A673 (cell line): ENCODE measurements around the gene FBXO9. TPM values are rescaled to one million over a fixed set of nuclear protein-coding genes. Genes with fewer than 3 reads are reported as not detected.
"Not testable (repeated sequence)": the region's sequence is repeated elsewhere in the genome, so short reads cannot be mapped to it uniquely, and the experiment has no call there.

Source experiments
- BruUV-seq: library from RNA; stranded (reverse); fragments of 400-500 nt; replicated peaks from 2 replicates; lab custom pipeline; 2021; lab: Mats Ljungman, UMichigan
- CTCF ChIA-PET: fragments of 300-600 bp; sonication (Branson Sonifier 250); formaldehyde crosslinking; loops from one replicate; lab custom pipeline; 2022; ENCODE audit warnings: antibody characterized with exemption; lab: Charles Lee
- POLR2A ChIA-PET: fragments of 300-600 bp; sonication (Branson Sonifier 250); formaldehyde crosslinking; loops from one replicate; lab custom pipeline; 2022; ENCODE audit warnings: antibody characterized with exemption; ENCODE audit not compliant: low non-redundant PET; lab: Charles Lee
- DNase-seq: peaks from one replicate; pipeline ENCODE4 v3.0.0-alpha.2; 2015; ENCODE audit warnings: low spot score
- H3K27ac ChIP-seq: fragments of 200-600 bp; sonication (generic); 2 replicates; pipeline ENCODE4 v1.5.1; 2016; ENCODE audit warnings: mixed run types, low read depth, mild to moderate bottlenecking, mixed read lengths, antibody characterized with exemption, low read length; ENCODE audit not compliant: poor library complexity, severe bottlenecking
- H3K27me3 ChIP-seq: fragments of 200-600 bp; sonication (generic); replicated peaks from 2 replicates; pipeline ENCODE4 v1.6.1; 2017; ENCODE audit warnings: mixed run types, low read depth, mild to moderate bottlenecking, mixed read lengths, antibody characterized with exemption, low read length; ENCODE audit not compliant: insufficient read depth, poor library complexity
- H3K36me3 ChIP-seq: fragments of 200-600 bp; sonication (generic); 2 replicates; pipeline ENCODE4 v1.6.1; 2016; ENCODE audit warnings: mixed run types, mild to moderate bottlenecking, mixed read lengths, antibody characterized with exemption, low read length; ENCODE audit not compliant: insufficient read depth, poor library complexity, severe bottlenecking
- H3K4me1 ChIP-seq: fragments of 200-600 bp; sonication (generic); 2 replicates; pipeline ENCODE4 v1.6.1; 2017; ENCODE audit warnings: mixed run types, mild to moderate bottlenecking, mixed read lengths, antibody characterized with exemption, low read length; ENCODE audit not compliant: insufficient read depth, poor library complexity, severe bottlenecking
- H3K4me3 ChIP-seq: fragments of 200-600 bp; sonication (generic); 2 replicates; pipeline ENCODE4 v1.5.1; 2016; ENCODE audit warnings: low read depth, mixed run types, mild to moderate bottlenecking, mixed read lengths, low read length; ENCODE audit not compliant: poor library complexity, severe bottlenecking
- H3K9me3 ChIP-seq: fragments of 200-600 bp; sonication (generic); 2 replicates; pipeline ENCODE4 v1.6.1; 2016; ENCODE audit warnings: mixed run types, low read depth, mild to moderate bottlenecking, mixed read lengths, antibody characterized with exemption, low read length; ENCODE audit not compliant: poor library complexity, severe bottlenecking
- CTCF ChIP-seq: fragments of 300-800, 200-600 bp; sonication (generic); conservative IDR thresholded peaks from 2 replicates; pipeline ENCODE4 v1.5.1; 2017; ENCODE audit warnings: low read depth, mild to moderate bottlenecking, antibody characterized with exemption, low read length, moderate library complexity, mixed read lengths
- EZH2 ChIP-seq: fragments of 200-600 bp; sonication (generic); IDR thresholded peaks from 2 replicates; pipeline ENCODE4 v1.6.1; 2017; ENCODE audit warnings: borderline replicate concordance, low read depth, mild to moderate bottlenecking, mixed read lengths, antibody characterized with exemption, low read length; ENCODE audit not compliant: poor library complexity, severe bottlenecking
- intact Hi-C: fragments of 100-400 bp; cut with micrococcal nuclease; formaldehyde crosslinking; loops from one replicate; pipeline ENCODE4 v1.10.0; 2022; ENCODE audit not compliant: unreplicated experiment
- total RNA-seq: library from RNA; stranded (reverse); gene quantifications from 2 replicates; pipeline ENCODE4 v1.2.3, GENCODE V29; 2021

Gene FBXO9
- total RNA-seq, 1 experiment from 2014 or later = 76.7 TPM

- intact Hi-C loops = no loop called here
- BruUV-seq = no TSS peak
- TF ChIP-seq EZH2 (no peak), CTCF (no peak)
- Histone ChIP-seq H3K9me3 (no peaks in the 10 kb centered on the region), H3K27ac (no peak overlapping the region), H3K4me1 (peaks cover 29% of the 10 kb centered on the region), H3K4me3 (no peak overlapping the region), H3K36me3 (no peaks in the 10 kb centered on the region), H3K27me3 (no peaks in the 10 kb centered on the region)
- no peak for DNase-seq
- ChIA-PET POLR2A (interaction anchor here (0.7 kb wide), 1 partner anchor 492 kb away, joined by 5 read pairs; no protein-coding TSS in a partner anchor), CTCF (interaction anchor here (0.6 kb wide), 2 partner anchors 20 to 65 kb away, joined by 4 to 5 read pairs; no protein-coding TSS in a partner anchor)
Observed at GRCh38 chr6:53045891-53046673, 19.1 kb upstream of the FBXO9 start.

GRCh38 chr6:53048431-53049195 is 16.6 kb upstream of the FBXO9 start:
- ChIA-PET POLR2A (no interaction called here), CTCF (no interaction called here)
- Histone ChIP-seq H3K27ac (no peak overlapping the region), H3K9me3 (no peaks in the 10 kb centered on the region), H3K4me1 (peaks cover 15% of the 10 kb centered on the region), H3K4me3 (no peak overlapping the region), H3K36me3 (no peaks in the 10 kb centered on the region), H3K27me3 (no peaks in the 10 kb centered on the region)
- no TSS peak for BruUV-seq
- TF ChIP-seq EZH2 (no peak), CTCF (no peak)
- DNase-seq = peak; percentile 29
- intact Hi-C loops = no loop called here

- DNase-seq = no peak
- H3K4me1 ChIP-seq = peaks cover 8% of the 10 kb centered on the region
- no peak for TF ChIP-seq EZH2
- no peak for TF ChIP-seq CTCF
- H3K4me3 ChIP-seq = no peak overlapping the region
- ChIA-PET CTCF (no interaction called here), POLR2A (no interaction called here)
- no peaks in the 10 kb centered on the region for H3K9me3 ChIP-seq
- H3K27me3 ChIP-seq = no peaks in the 10 kb centered on the region
- no peaks in the 10 kb centered on the region for H3K36me3 ChIP-seq
- no TSS peak for BruUV-seq
- no peak overlapping the region for H3K27ac ChIP-seq
- intact Hi-C loops = no loop called here
Observed at GRCh38 chr6:53049415-53049814, 15.8 kb upstream of the FBXO9 start.

- DNase-seq, POLR2A ChIA-PET, H3K4me3 ChIP-seq, BruUV-seq, intact Hi-C loops, H3K4me1 ChIP-seq, H3K9me3 ChIP-seq, H3K27me3 ChIP-seq, H3K27ac ChIP-seq, CTCF ChIA-PET, H3K36me3 ChIP-seq: not testable (repeated sequence)
Observed at GRCh38 chr6:53052152-53052551, 13.1 kb upstream of the FBXO9 start.
